H9 (cell line): Measurements from ENCODE around the gene C11orf24. TPM values are rescaled to one million over a fixed set of nuclear protein-coding genes. Genes with fewer than 3 reads are reported as not detected.

ENCODE experiments used
- DNase-seq: peaks from one replicate; pipeline ENCODE4 v3.0.0-alpha.2; 2017
- H2AFZ ChIP-seq: one replicate; pipeline ENCODE4 v1.6.1; 2013; ENCODE audit warnings: mild to moderate bottlenecking, low read length, control low read depth, moderate library complexity
- H2AK5ac ChIP-seq: 2 replicates; pipeline ENCODE4 v1.6.1; 2013; ENCODE audit warnings: low read length, control low read depth, mixed read lengths; ENCODE audit not compliant: insufficient read length
- H2BK120ac ChIP-seq: one replicate; pipeline ENCODE4 v1.6.1; 2013; ENCODE audit warnings: low read depth, mild to moderate bottlenecking, low read length, control low read depth, inconsistent platforms; ENCODE audit not compliant: poor library complexity, severe bottlenecking
- H2BK12ac ChIP-seq: 2 replicates; pipeline ENCODE4 v1.6.1; 2013; ENCODE audit warnings: low read length, control low read depth, mixed read lengths, low read depth; ENCODE audit not compliant: insufficient read length
- H2BK15ac ChIP-seq: 2 replicates; pipeline ENCODE4 v1.6.1; 2013; ENCODE audit warnings: low read depth, low read length, control low read depth
- H2BK20ac ChIP-seq: one replicate; pipeline ENCODE4 v1.6.1; 2013; ENCODE audit warnings: low read depth, mild to moderate bottlenecking, low read length, control low read depth, inconsistent platforms; ENCODE audit not compliant: poor library complexity, severe bottlenecking
- H2BK5ac ChIP-seq: 2 replicates; pipeline ENCODE4 v1.6.1; 2013; ENCODE audit warnings: low read length, control low read depth, mixed read lengths; ENCODE audit not compliant: insufficient read length
- H3K14ac ChIP-seq: 2 replicates; pipeline ENCODE4 v1.6.1; 2013; ENCODE audit warnings: low read length, control low read depth; ENCODE audit not compliant: insufficient read depth
- H3K18ac ChIP-seq: 2 replicates; pipeline ENCODE4 v1.6.1; 2013; ENCODE audit warnings: low read depth, mild to moderate bottlenecking, mixed read lengths, low read length, control low read depth; ENCODE audit not compliant: insufficient read length
- H3K23ac ChIP-seq: 2 replicates; pipeline ENCODE4 v1.6.1; 2013; ENCODE audit warnings: low read length, control low read depth, mixed read lengths, low read depth; ENCODE audit not compliant: insufficient read length
- H3K23me2 ChIP-seq: 2 replicates; pipeline ENCODE4 v1.6.1; 2013; ENCODE audit warnings: low read depth, mild to moderate bottlenecking, mixed read lengths, low read length, control low read depth; ENCODE audit not compliant: insufficient read length, poor library complexity, severe bottlenecking
- H3K27ac ChIP-seq: 2 replicates; pipeline ENCODE4 v1.5.1; 2013; ENCODE audit warnings: low read length, control low read depth, mixed read lengths, low read depth; ENCODE audit not compliant: insufficient read length
- H3K27me3 ChIP-seq: 2 replicates; pipeline ENCODE4 v1.6.1; 2013; ENCODE audit warnings: low read length, control low read depth, inconsistent platforms; ENCODE audit not compliant: insufficient read depth
- H3K4ac ChIP-seq: 2 replicates; pipeline ENCODE4 v1.6.1; 2013; ENCODE audit warnings: low read depth, mild to moderate bottlenecking, control low read depth, inconsistent platforms, low read length, moderate library complexity
- H3K4me1 ChIP-seq: 2 replicates; pipeline ENCODE4 v1.6.1; 2013; ENCODE audit warnings: low read length, control low read depth, inconsistent platforms; ENCODE audit not compliant: insufficient read depth
- H3K4me2 ChIP-seq: 2 replicates; pipeline ENCODE4 v1.6.1; 2013; ENCODE audit warnings: low read length, control low read depth, mixed read lengths; ENCODE audit not compliant: insufficient read length, insufficient read depth
- H3K56ac ChIP-seq: 2 replicates; pipeline ENCODE4 v1.6.1; 2013; ENCODE audit warnings: low read depth, mild to moderate bottlenecking, mixed read lengths, low read length, control low read depth; ENCODE audit not compliant: insufficient read length
- H3K79me1 ChIP-seq: 2 replicates; pipeline ENCODE4 v1.6.1; 2013; ENCODE audit warnings: low read depth, mild to moderate bottlenecking, moderate library complexity, low read length, control low read depth, inconsistent platforms; ENCODE audit not compliant: insufficient read depth, poor library complexity, severe bottlenecking
- H3K79me2 ChIP-seq: 2 replicates; pipeline ENCODE4 v1.6.1; 2013; ENCODE audit warnings: low read length, control low read depth, inconsistent platforms; ENCODE audit not compliant: insufficient read depth
- H3K9ac ChIP-seq: 2 replicates; pipeline ENCODE4 v1.6.1; 2013; ENCODE audit warnings: low read length, control low read depth, mixed read lengths; ENCODE audit not compliant: insufficient read length; ENCODE audit errors: extremely low read depth
- H3K9me3 ChIP-seq: one replicate; pipeline ENCODE4 v1.6.1; 2013; ENCODE audit warnings: low read depth, low read length, inconsistent platforms; ENCODE audit not compliant: control insufficient read depth
- H3T11ph ChIP-seq: one replicate; pipeline ENCODE4 v1.6.1; 2013; ENCODE audit warnings: mild to moderate bottlenecking, low read length, control low read depth, inconsistent platforms
- H4K20me1 ChIP-seq: one replicate; pipeline ENCODE4 v1.6.1; 2013; ENCODE audit not compliant: control insufficient read depth, insufficient read length, insufficient read depth
- H4K5ac ChIP-seq: 2 replicates; pipeline ENCODE4 v1.6.1; 2013; ENCODE audit warnings: low read depth, mild to moderate bottlenecking, mixed read lengths, low read length, control low read depth; ENCODE audit not compliant: insufficient read length
- H4K8ac ChIP-seq: replicated peaks from 2 replicates; pipeline ENCODE4 v1.6.1; 2013; ENCODE audit warnings: low read length, control low read depth, mixed read lengths, low read depth; ENCODE audit not compliant: insufficient read length
- H4K91ac ChIP-seq: 2 replicates; pipeline ENCODE4 v1.6.1; 2013; ENCODE audit warnings: low read depth, mild to moderate bottlenecking, moderate library complexity, mixed read lengths, low read length, control low read depth; ENCODE audit not compliant: insufficient read length
- H3K27ac Mint-ChIP-seq, 3 experiments: 2 replicates in 2 of 3; 3 replicates in 1 of 3; pipeline ENCODE4 v1.8.0; 2020 to 2021; ENCODE audit warnings: mixed read lengths in 3 of 3, mild to moderate bottlenecking in 1 of 3, moderate library complexity in 1 of 3
- H3K27me3 Mint-ChIP-seq: 2 replicates; pipeline ENCODE4 v1.8.0; 2021; ENCODE audit warnings: low read depth, mild to moderate bottlenecking, moderate library complexity, mixed read lengths
- H3K36me3 Mint-ChIP-seq, 3 experiments: 2 replicates in 2 of 3; 3 replicates in 1 of 3; pipeline ENCODE4 v1.8.0; 2020 to 2021; ENCODE audit warnings: low read depth in 3 of 3, mixed read lengths in 3 of 3; ENCODE audit not compliant: insufficient read depth in 1 of 3
- H3K4me1 Mint-ChIP-seq, 2 experiments: 2 replicates each; pipeline ENCODE4 v1.8.0; 2020; ENCODE audit warnings: mixed read lengths in 2 of 2
- H3K4me3 Mint-ChIP-seq, 2 experiments: 2 replicates in 1 of 2; 3 replicates in 1 of 2; pipeline ENCODE4 v1.8.0; 2020 to 2021; ENCODE audit warnings: mild to moderate bottlenecking in 2 of 2, mixed read lengths in 2 of 2, moderate library complexity in 1 of 2
- H3K9me3 Mint-ChIP-seq, 2 experiments: 2 replicates in 1 of 2; 3 replicates in 1 of 2; pipeline ENCODE4 v1.8.0; 2020; ENCODE audit warnings: mild to moderate bottlenecking in 2 of 2, mixed read lengths in 2 of 2, moderate library complexity in 1 of 2
- CTCF ChIP-seq: fragments of 200-600 bp; sonication (generic); conservative IDR thresholded peaks from 3 replicates; pipeline ENCODE4 v1.8.0; 2021; ENCODE audit warnings: antibody characterized with exemption, mild to moderate bottlenecking
- WGBS: extraction: QIAGEN DNeasy Blood & Tissue Kit; methylation state at CpG from one replicate; pipeline ENCODE4 v1.1.7; 2013; ENCODE audit warnings: missing lambda C conversion rate, low lambda C conversion rate, mixed read lengths; ENCODE audit not compliant: insufficient read length; ENCODE audit errors: extremely low coverage; 5-methylcytosine and 5-hydroxymethylcytosine counted together
- total RNA-seq: library from RNA; stranded (reverse); gene quantifications from 2 replicates; pipeline ENCODE4 v1.2.1, GENCODE V29; 2021

The C11orf24 gene
- total RNA-seq, 1 experiment from 2014 or later, result 46.8 TPM

- H3K9me3 ChIP-seq, result no peaks in the 10 kb centered on the region
- no peak overlapping the region for H2BK12ac ChIP-seq
- H3K9ac ChIP-seq, result no peak overlapping the region
- H3T11ph ChIP-seq, result no peak overlapping the region
- WGBS, result no CpG with 5 or more reads among the region's 6 CpGs
- H3K4ac ChIP-seq, result no peak overlapping the region
- H3K79me1 ChIP-seq, result no peaks in the 10 kb centered on the region
- Mint-ChIP-seq H3K27me3 (no peaks in the 10 kb centered on the region; the same call in 1 of the 2 replicates), H3K36me3 (no peaks in the 10 kb centered on the region; a peak in 1 of 7 replicates), H3K4me3 (no peak overlapping the region), H3K9me3 (peaks cover 0 to 4% of the 10 kb centered on the region in 2 experiments; a peak in 1 of 5 replicates), H3K27ac (no peak overlapping the region), H3K4me1 (peaks cover 6 to 11% of the 10 kb centered on the region in 2 experiments; a peak in 2 of 4 replicates)
- no peak overlapping the region for H2BK20ac ChIP-seq
- peaks cover 3% of the 10 kb centered on the region for H3K23me2 ChIP-seq
- no peak overlapping the region for H2AFZ ChIP-seq
- H2AK5ac ChIP-seq, result no peak overlapping the region
- DNase-seq, result no peak
- no peak overlapping the region for H4K8ac ChIP-seq
- no peak overlapping the region for H4K91ac ChIP-seq
- no peaks in the 10 kb centered on the region for H4K20me1 ChIP-seq
- no peak overlapping the region for H2BK5ac ChIP-seq
- H2BK15ac ChIP-seq, result no peak overlapping the region
- no peak overlapping the region for H3K27ac ChIP-seq
- no peak overlapping the region for H3K56ac ChIP-seq
- no peak overlapping the region for H3K18ac ChIP-seq
- H3K4me2 ChIP-seq, result no peak overlapping the region
- H3K23ac ChIP-seq, result no peak overlapping the region
- H4K5ac ChIP-seq, result no peak overlapping the region
- H3K27me3 ChIP-seq, result no peaks in the 10 kb centered on the region
- TF ChIP-seq CTCF, result no peak
- no peaks in the 10 kb centered on the region for H3K4me1 ChIP-seq
- no peak overlapping the region for H3K14ac ChIP-seq
- H2BK120ac ChIP-seq, result no peak overlapping the region
- H3K79me2 ChIP-seq, result no peaks in the 10 kb centered on the region
Observed at GRCh38 chr11:68276861-68277260, 5.1 kb upstream of the C11orf24 start.
